HG03103 (cell line): ENCODE data around the gene PRAC1.
"Not testable (repeated sequence)": the region's sequence is repeated elsewhere in the genome, so short reads cannot be mapped to it uniquely, and the experiment has no call there.

ENCODE experiments used
- ATAC-seq: cut with Tn5 transposase; IDR thresholded peaks from one replicate; pipeline ENCODE4 v1.9.1; 2021; ENCODE audit warnings: low read depth; ENCODE audit not compliant: unreplicated experiment

PRAC1 gene

GRCh38 chr17:48727415-48728175 lies 5.3 kb upstream of the PRAC1 start:
- no peak for ATAC-seq

GRCh38 chr17:48726916-48727286 lies 4.6 kb upstream of the PRAC1 start:
- ATAC-seq, result no peak

- ATAC-seq, result no peak
These were observed 4.0 kb upstream of the PRAC1 start for GRCh38 chr17:48726114-48726915.

GRCh38 chr17:48725288-48726064 lies 3.2 kb upstream of the PRAC1 start:
- no peak for ATAC-seq

- ATAC-seq, result no peak
These were observed 2.6 kb upstream of the PRAC1 start for GRCh38 chr17:48725004-48725287.

- no peak for ATAC-seq
These were observed 2.1 kb upstream of the PRAC1 start for GRCh38 chr17:48724251-48725003.

GRCh38 chr17:48723423-48724250 lies 1.3 kb upstream of the PRAC1 start:
- no peak for ATAC-seq

GRCh38 chr17:48722915-48723422 lies 651 bp upstream of the PRAC1 start, which contains the start of gene PRAC2:
Gene PRAC2 (plus strand): TSS chr17:48723185. CDS start chr17:48724411, 1,226 bp downstream.
- no peak for ATAC-seq

GRCh38 chr17:48721009-48721402 lies 1.3 kb downstream of the PRAC1 start:
- ATAC-seq, result no peak

- no peak for ATAC-seq
These were observed 1.9 kb downstream of the PRAC1 start for GRCh38 chr17:48720266-48721008.

- no peak for ATAC-seq
These were observed 2.6 kb downstream of the PRAC1 start for GRCh38 chr17:48719642-48720265.

GRCh38 chr17:48718761-48719641 lies 3.3 kb downstream of the PRAC1 start:
- ATAC-seq, result no peak

GRCh38 chr17:48718227-48718760 lies 4.0 kb downstream of the PRAC1 start:
- ATAC-seq, result no peak

GRCh38 chr17:48717367-48718226 lies 4.7 kb downstream of the PRAC1 start:
- no peak for ATAC-seq

GRCh38 chr17:48716549-48716948 lies 5.8 kb downstream of the PRAC1 start:
- ATAC-seq, result not testable (repeated sequence)
